Fibroblast of skin of scalp (primary cell): ENCODE data around the gene PCDHAC2. TPM values are rescaled to one million over a fixed set of nuclear protein-coding genes. Genes with fewer than 3 reads are reported as not detected.

ENCODE experiments used
- DNase-seq: peaks from one replicate; pipeline ENCODE4 v3.0.0-alpha.2; 2013
- polyA plus RNA-seq, 2 experiments: library from polyadenylated mRNA; unstranded; fragments of 120-200 nt; gene quantifications; one replicate each; pipeline ENCODE4 v1.2.1, GENCODE V29; 2013; ENCODE audit not compliant: insufficient read length in 2 of 2

The PCDHAC2 gene
- polyA plus RNA-seq (2013, experiment 1 of 2; ENCODE audit: insufficient read length) = 0.28 TPM
- polyA plus RNA-seq (2013, experiment 2 of 2; ENCODE audit: insufficient read length) = 0.22 TPM

- DNase-seq = peak; percentile 51
These were observed at the start of gene PCDHAC2 for GRCh38 chr5:140966293-140967225. TSS of gene PCDHAC2 (plus strand) at chr5:140966476. CDS start at chr5:140966767, 291 bp downstream.

GRCh38 chr5:140923601-140924000, 42.7 kb upstream of the PCDHAC2 start:
- no peak for DNase-seq

GRCh38 chr5:140925806-140926442, 40.4 kb upstream of the PCDHAC2 start, which contains the start of gene PCDHAC1:
TSS of gene PCDHAC1 (plus strand) at chr5:140926299. CDS start at chr5:140926893, 594 bp downstream.
- DNase-seq = no peak

GRCh38 chr5:140926443-140927227, 39.6 kb upstream of the PCDHAC2 start:
- peak; percentile 59 for DNase-seq

GRCh38 chr5:140927228-140927573, 39.1 kb upstream of the PCDHAC2 start:
- no peak for DNase-seq

GRCh38 chr5:140934964-140935606, 31.2 kb upstream of the PCDHAC2 start:
- no peak for DNase-seq

GRCh38 chr5:140946578-140946977, 19.7 kb upstream of the PCDHAC2 start:
- DNase-seq = no peak

- DNase-seq = no peak
These were observed 14.6 kb upstream of the PCDHAC2 start for GRCh38 chr5:140951636-140952035.

- DNase-seq = no peak
These were observed 13.0 kb upstream of the PCDHAC2 start for GRCh38 chr5:140953234-140953633.

- no peak for DNase-seq
These were observed 4.1 kb upstream of the PCDHAC2 start for GRCh38 chr5:140962190-140962589.

GRCh38 chr5:140964356-140964755, 1.9 kb upstream of the PCDHAC2 start:
- no peak for DNase-seq

- no peak for DNase-seq
These were observed 377 bp upstream of the PCDHAC2 start for GRCh38 chr5:140965905-140966292.

- DNase-seq = no peak
These were observed 1.1 kb downstream of the PCDHAC2 start for GRCh38 chr5:140967226-140967893.

GRCh38 chr5:140969880-140970279, 3.6 kb downstream of the PCDHAC2 start:
- DNase-seq = no peak

GRCh38 chr5:140973550-140973949, 7.3 kb downstream of the PCDHAC2 start:
- DNase-seq = no peak

- peak; percentile 31 for DNase-seq
These were observed 10.7 kb downstream of the PCDHAC2 start for GRCh38 chr5:140977003-140977402.

GRCh38 chr5:140978260-140978659, 12.0 kb downstream of the PCDHAC2 start:
- no peak for DNase-seq

GRCh38 chr5:140978983-140979382, 12.7 kb downstream of the PCDHAC2 start:
- DNase-seq = no peak

GRCh38 chr5:140982083-140982716, 15.9 kb downstream of the PCDHAC2 start:
- DNase-seq = no peak

GRCh38 chr5:140986117-140986521, 19.8 kb downstream of the PCDHAC2 start:
- DNase-seq = peak; percentile 42

- DNase-seq = no peak
These were observed 21.8 kb downstream of the PCDHAC2 start for GRCh38 chr5:140988100-140988499.
